HepG2 (cell line): Measurements from ENCODE around the gene CDK12. TPM values are rescaled to one million over a fixed set of nuclear protein-coding genes. Genes with fewer than 3 reads are reported as not detected.

Experiments
- ASH2L ChIP-seq: fragments of 300-600, 200-600 bp; sonication (generic); IDR thresholded peaks from 2 replicates; pipeline ENCODE4 v1.7.0; 2017; ENCODE audit warnings: low read depth, mild to moderate bottlenecking, moderate library complexity, mixed read lengths, low read length; ENCODE audit not compliant: insufficient read length
- FOXA3 ChIP-seq: IDR thresholded peaks from 2 replicates; pipeline ENCODE4 v1.6.1; 2016; ENCODE audit warnings: missing genetic modification reagents, missing compliant biosample characterization
- FOXC1 ChIP-seq: sonication (generic); formaldehyde crosslinking; IDR thresholded peaks from 2 replicates; pipeline ENCODE4 v1.8.0; 2022; ENCODE audit warnings: mild to moderate bottlenecking, missing genetic modification reagents, borderline replicate concordance
- FOXP1 ChIP-seq, 2 experiments: fragments of 450-650 bp in 1 of 2; IDR thresholded peaks; 2 replicates each; pipeline ENCODE4 v1.6.1; 2017 to 2018; ENCODE audit warnings: antibody characterized with exemption in 1 of 2
- KDM3A ChIP-seq: IDR thresholded peaks from 2 replicates; pipeline ENCODE4 v1.6.1; 2018; ENCODE audit warnings: low read depth, missing compliant biosample characterization
- MAFF ChIP-seq: IDR thresholded peaks from 2 replicates; pipeline ENCODE4 v1.6.1; 2011; ENCODE audit warnings: low read depth, low read length, improper control_type of control experiment
- NFKBIZ ChIP-seq: IDR thresholded peaks from 2 replicates; pipeline ENCODE4 v1.6.1; 2018; ENCODE audit warnings: missing genetic modification reagents, missing compliant biosample characterization
- POLR2A ChIP-seq, 2 experiments: IDR thresholded peaks; 2 replicates each; pipeline ENCODE4 v1.6.1; 2011; ENCODE audit warnings: low read depth in 2 of 2, low read length in 2 of 2, mild to moderate bottlenecking in 1 of 2, moderate library complexity in 1 of 2; ENCODE audit not compliant: insufficient read depth in 1 of 2
- POLR2G ChIP-seq: fragments of 200-400 bp; formaldehyde crosslinking; IDR thresholded peaks from 2 replicates; pipeline ENCODE4 v1.6.1; 2018; ENCODE audit warnings: mild to moderate bottlenecking, low read depth, low read length, moderate library complexity
- PREB ChIP-seq: sonication (generic); formaldehyde crosslinking; IDR thresholded peaks from 2 replicates; pipeline ENCODE4 v1.4.0; 2020; ENCODE audit warnings: missing genetic modification reagents
- RXRA ChIP-seq: sonication (generic); formaldehyde crosslinking; IDR thresholded peaks from 2 replicates; pipeline ENCODE4 v1.5.1; 2020; ENCODE audit warnings: missing genetic modification reagents
- SRF ChIP-seq: IDR thresholded peaks from 2 replicates; pipeline ENCODE4 v1.6.1; 2011; ENCODE audit warnings: mild to moderate bottlenecking, low read depth, low read length, moderate library complexity
- STAT5B ChIP-seq: sonication (generic); formaldehyde crosslinking; IDR thresholded peaks from 2 replicates; pipeline ENCODE4 v1.4.0; 2020; ENCODE audit warnings: missing genetic modification reagents
- THYN1 ChIP-seq: sonication (generic); formaldehyde crosslinking; IDR thresholded peaks from 2 replicates; pipeline ENCODE4 v1.8.1; 2023; ENCODE audit warnings: low read depth, mild to moderate bottlenecking, moderate library complexity, missing genetic modification reagents, borderline replicate concordance
- TRAFD1 ChIP-seq: sonication (generic); formaldehyde crosslinking; IDR thresholded peaks from 2 replicates; pipeline ENCODE4 v1.5.1; 2020; ENCODE audit warnings: missing genetic modification reagents, mild to moderate bottlenecking, borderline replicate concordance
- ZNF160 ChIP-seq: sonication (generic); formaldehyde crosslinking; IDR thresholded peaks from 2 replicates; pipeline ENCODE4 v1.8.0; 2022; ENCODE audit warnings: mild to moderate bottlenecking, inconsistent platforms, missing genetic modification reagents
- ZNF382 ChIP-seq: sonication (generic); formaldehyde crosslinking; IDR thresholded peaks from 2 replicates; pipeline ENCODE4 v1.5.0; 2020; ENCODE audit warnings: missing genetic modification reagents, mild to moderate bottlenecking, borderline replicate concordance
- ZNF776 ChIP-seq: sonication (generic); formaldehyde crosslinking; IDR thresholded peaks from 2 replicates; pipeline ENCODE4 v1.4.0; 2020; ENCODE audit warnings: mild to moderate bottlenecking, missing genetic modification reagents
- ZSCAN22 ChIP-seq: sonication (generic); formaldehyde crosslinking; IDR thresholded peaks from 2 replicates; pipeline ENCODE4 v1.4.0; 2020; ENCODE audit warnings: mild to moderate bottlenecking, missing genetic modification reagents
- polyA plus RNA-seq, 8 experiments: library from polyadenylated mRNA; depleted of rRNA in 3 of 8; stranded (reverse) in 7 of 8; unstranded in 1 of 8; fragments of >200 nt; fragmentation: Illumina TruSeq in 4 of 8; extraction: Trizol in 4 of 8; gene quantifications; 2 replicates each; pipeline versions ENCODE4 v1.2.1 to v1.2.3, GENCODE V29; 2011 to 2016; ENCODE audit warnings: low read depth in 4 of 8, missing spikeins in 1 of 8, mixed read lengths in 1 of 8; ENCODE audit not compliant: insufficient read depth in 1 of 8
- total RNA-seq, 5 experiments: library from RNA; depleted of rRNA; stranded (reverse); fragments of >200 nt; fragmentation: Illumina TruSeq; extraction: Trizol; gene quantifications; 2 replicates each; pipeline ENCODE4 v1.2.3, GENCODE V29; 2016; ENCODE audit warnings: low read depth in 1 of 5
- TF ChIP-seq, protein P1 (sequence below): IDR thresholded peaks from 2 replicates; pipeline ENCODE4 v1.6.1; 2016; ENCODE audit warnings: control low read depth
- TF ChIP-seq, protein P2 (sequence below): sonication (generic); formaldehyde crosslinking; IDR thresholded peaks from 2 replicates; pipeline ENCODE4 v1.4.0; 2020; ENCODE audit warnings: missing genetic modification reagents
- TF ChIP-seq, protein P3 (sequence below): sonication (generic); formaldehyde crosslinking; IDR thresholded peaks from 2 replicates; pipeline ENCODE4 v1.8.0; 2022; ENCODE audit warnings: missing genetic modification reagents, low read depth, mild to moderate bottlenecking, borderline replicate concordance

CDK12 gene
- total and polyA plus RNA-seq, 2 of the 13 experiments (the other 11 are each of a cell fraction or from before 2014, with no cell fraction given), result 24.0 to 88.6 TPM

GRCh38 chr17:39450051-39450450 lies 11.2 kb upstream of the CDK12 start (continued):
- TF ChIP-seq ZNF160 (no peak), THYN1 (CRISPR knock-in tag) (no peak), STAT5B (CRISPR knock-in tag) (no peak), NFKBIZ (no peak), FOXP1 (IDR thresholded peaks at IDR 0.05) (no peak), FOXP1 (CRISPR knock-in tag; IDR thresholded peaks at IDR 0.05) (peak; percentile 53; the same call in 1 of the 2 replicates), SRF (no peak), TRAFD1 (CRISPR knock-in tag) (no peak), ASH2L (no peak), ZSCAN22 (CRISPR knock-in tag) (no peak), POLR2A (IDR thresholded peaks at IDR 0.05; ENCODE audit: insufficient read depth in 1 of 2, low read depth in 2 of 2, low read length in 2 of 2) (no peak), ZNF382 (no peak), PREB (no peak), RXRA (CRISPR knock-in tag) (peak; percentile 60; the same call in 1 of the 2 replicates), KDM3A (CRISPR knock-in tag) (0 out of 2 replicates have a peak, but pooled peaks have one; percentile 23), FOXA3 (CRISPR knock-in tag) (peak; percentile 56; the same call in 1 of the 2 replicates), FOXC1 (CRISPR knock-in tag) (no peak), MAFF (no peak), ZNF776 (no peak), POLR2G (no peak)
- TF ChIP-seq, protein P1, sequence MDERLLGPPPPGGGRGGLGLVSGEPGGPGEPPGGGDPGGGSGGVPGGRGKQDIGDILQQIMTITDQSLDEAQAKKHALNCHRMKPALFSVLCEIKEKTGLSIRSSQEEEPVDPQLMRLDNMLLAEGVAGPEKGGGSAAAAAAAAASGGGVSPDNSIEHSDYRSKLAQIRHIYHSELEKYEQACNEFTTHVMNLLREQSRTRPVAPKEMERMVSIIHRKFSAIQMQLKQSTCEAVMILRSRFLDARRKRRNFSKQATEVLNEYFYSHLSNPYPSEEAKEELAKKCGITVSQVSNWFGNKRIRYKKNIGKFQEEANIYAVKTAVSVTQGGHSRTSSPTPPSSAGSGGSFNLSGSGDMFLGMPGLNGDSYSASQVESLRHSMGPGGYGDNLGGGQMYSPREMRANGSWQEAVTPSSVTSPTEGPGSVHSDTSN (CRISPR knock-in tag), result no peak
- TF ChIP-seq, protein P2, sequence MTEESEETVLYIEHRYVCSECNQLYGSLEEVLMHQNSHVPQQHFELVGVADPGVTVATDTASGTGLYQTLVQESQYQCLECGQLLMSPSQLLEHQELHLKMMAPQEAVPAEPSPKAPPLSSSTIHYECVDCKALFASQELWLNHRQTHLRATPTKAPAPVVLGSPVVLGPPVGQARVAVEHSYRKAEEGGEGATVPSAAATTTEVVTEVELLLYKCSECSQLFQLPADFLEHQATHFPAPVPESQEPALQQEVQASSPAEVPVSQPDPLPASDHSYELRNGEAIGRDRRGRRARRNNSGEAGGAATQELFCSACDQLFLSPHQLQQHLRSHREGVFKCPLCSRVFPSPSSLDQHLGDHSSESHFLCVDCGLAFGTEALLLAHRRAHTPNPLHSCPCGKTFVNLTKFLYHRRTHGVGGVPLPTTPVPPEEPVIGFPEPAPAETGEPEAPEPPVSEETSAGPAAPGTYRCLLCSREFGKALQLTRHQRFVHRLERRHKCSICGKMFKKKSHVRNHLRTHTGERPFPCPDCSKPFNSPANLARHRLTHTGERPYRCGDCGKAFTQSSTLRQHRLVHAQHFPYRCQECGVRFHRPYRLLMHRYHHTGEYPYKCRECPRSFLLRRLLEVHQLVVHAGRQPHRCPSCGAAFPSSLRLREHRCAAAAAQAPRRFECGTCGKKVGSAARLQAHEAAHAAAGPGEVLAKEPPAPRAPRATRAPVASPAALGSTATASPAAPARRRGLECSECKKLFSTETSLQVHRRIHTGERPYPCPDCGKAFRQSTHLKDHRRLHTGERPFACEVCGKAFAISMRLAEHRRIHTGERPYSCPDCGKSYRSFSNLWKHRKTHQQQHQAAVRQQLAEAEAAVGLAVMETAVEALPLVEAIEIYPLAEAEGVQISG (CRISPR knock-in tag), result no peak; the same call in 1 of the 2 replicates
- TF ChIP-seq, protein P3, sequence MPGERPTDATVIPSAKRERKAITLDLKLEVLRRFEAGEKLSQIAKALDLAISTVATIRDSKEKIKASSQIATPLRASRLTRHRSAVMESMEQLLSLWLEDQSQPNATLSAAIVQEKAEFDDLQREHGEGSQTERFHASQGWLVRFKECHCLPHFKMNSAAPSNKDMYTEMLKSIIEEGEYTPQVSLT (CRISPR knock-in tag), result no peak
